Keratinocyte (primary cell): ENCODE measurements around the gene CDYL2.

ENCODE experiments used
- EZH2 ChIP-seq: IDR thresholded peaks from one replicate; pipeline ENCODE4 v1.6.1; 2012; ENCODE audit warnings: inconsistent platforms, mild to moderate bottlenecking, low read length, moderate library complexity
- TF ChIP-seq, protein P1 (sequence below), 3 experiments: IDR thresholded peaks in 1 of 3; conservative IDR thresholded peaks in 1 of 3; optimal IDR thresholded peaks in 1 of 3; 2 replicates in 2 of 3; 3 replicates in 1 of 3; pipeline versions ENCODE3 to v1.5.1; 2011; ENCODE audit warnings: low read length in 3 of 3, mild to moderate bottlenecking in 3 of 3, moderate library complexity in 2 of 3, control low read depth in 1 of 3, inconsistent platforms in 1 of 3; ENCODE audit not compliant: insufficient read depth in 2 of 3; ENCODE audit errors: extremely low read depth in 1 of 3

DNA sequence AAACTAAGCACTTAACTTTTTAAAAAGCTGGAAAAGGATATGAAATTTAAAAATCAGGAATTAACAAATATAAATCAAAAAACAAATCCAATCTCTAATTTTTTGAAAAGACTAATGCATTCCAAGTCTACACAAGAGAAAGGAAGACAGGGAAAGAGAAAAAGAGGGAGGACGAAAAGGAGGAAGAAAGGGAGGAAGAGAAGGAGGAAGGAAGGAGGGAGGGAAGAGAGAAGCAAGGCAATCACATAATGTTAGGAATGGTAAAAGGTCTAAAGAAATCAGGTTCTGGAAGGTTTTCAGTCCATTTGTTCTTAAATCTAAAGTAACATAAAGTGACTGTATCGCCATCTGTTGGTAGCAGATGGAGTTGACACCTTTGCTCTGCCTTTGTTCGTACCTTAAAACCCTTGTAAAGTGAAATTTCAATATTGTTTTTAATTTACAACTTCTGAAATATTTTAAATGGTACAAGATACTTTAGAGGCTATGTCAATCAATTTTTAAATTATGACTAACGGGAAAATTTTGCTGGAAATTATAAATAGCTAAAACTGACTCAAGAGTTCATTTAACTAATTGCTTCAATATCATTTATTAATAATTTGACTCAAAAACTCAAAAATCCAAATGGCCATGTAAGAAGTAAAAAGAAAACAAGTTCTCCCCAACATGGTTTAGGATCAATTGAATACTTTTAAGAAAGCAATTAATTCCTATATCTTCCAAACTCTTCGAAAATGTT is 20.4 kb upstream of the CDYL2 start:
- TF ChIP-seq, protein P1, sequence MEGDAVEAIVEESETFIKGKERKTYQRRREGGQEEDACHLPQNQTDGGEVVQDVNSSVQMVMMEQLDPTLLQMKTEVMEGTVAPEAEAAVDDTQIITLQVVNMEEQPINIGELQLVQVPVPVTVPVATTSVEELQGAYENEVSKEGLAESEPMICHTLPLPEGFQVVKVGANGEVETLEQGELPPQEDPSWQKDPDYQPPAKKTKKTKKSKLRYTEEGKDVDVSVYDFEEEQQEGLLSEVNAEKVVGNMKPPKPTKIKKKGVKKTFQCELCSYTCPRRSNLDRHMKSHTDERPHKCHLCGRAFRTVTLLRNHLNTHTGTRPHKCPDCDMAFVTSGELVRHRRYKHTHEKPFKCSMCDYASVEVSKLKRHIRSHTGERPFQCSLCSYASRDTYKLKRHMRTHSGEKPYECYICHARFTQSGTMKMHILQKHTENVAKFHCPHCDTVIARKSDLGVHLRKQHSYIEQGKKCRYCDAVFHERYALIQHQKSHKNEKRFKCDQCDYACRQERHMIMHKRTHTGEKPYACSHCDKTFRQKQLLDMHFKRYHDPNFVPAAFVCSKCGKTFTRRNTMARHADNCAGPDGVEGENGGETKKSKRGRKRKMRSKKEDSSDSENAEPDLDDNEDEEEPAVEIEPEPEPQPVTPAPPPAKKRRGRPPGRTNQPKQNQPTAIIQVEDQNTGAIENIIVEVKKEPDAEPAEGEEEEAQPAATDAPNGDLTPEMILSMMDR (optimal IDR thresholded peaks at IDR 0.05 in 1 of 3, IDR thresholded peaks at IDR 0.05 in 1 of 3, conservative IDR thresholded peaks at IDR 0.05 in 1 of 3; ENCODE audit: extremely low read depth in 1 of 3, insufficient read depth in 2 of 3, low read length in 3 of 3) = peak in 2 of 3 experiments; percentile 57 to 73
- no peak for TF ChIP-seq EZH2
